ENCODE results near the gene DGKD.

DNA sequence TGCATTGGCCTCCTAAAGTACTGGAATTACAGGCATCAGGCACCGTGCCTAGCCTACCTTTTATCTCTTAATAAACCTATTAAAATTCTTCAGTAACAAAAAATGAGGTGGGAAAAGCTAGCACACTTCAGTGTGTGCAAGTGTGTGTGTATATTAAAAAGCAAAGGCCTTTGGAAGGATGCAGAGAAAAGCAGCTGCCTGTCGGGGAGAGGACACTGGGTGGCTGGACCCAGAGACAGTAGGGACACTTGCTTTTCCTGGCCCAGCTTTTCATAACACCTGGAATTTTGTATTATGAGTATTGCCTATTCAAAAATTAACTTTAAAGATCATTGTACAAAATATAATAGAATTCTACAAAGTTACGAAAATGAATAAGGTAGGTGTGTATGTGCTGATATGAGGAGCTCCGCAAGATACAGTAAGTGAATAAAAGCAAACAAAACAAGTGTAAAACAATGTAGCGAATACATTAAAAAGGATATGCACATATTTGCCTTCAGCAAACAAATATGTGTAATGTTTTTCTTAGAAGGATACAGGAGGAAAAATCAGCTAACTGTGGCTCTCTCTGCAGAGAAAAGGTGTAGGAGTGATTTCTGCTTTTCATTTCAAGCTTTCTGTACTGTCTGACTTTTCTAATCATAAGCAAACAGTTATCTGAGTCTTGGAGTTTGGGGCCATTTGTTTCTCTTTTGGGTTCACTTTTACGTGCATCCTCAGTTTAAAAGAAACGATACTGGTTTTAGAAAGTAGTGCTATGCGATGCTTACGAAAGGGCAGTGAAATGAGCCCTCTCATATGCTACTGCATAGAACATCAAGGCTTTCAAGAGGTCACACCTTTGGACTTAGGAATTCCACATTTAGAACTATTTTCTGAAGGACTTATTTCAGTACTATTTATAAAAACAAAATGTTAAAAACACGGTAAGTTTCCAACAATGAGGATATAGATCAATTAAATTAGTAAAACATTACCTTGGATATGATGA lies 141.5 kb downstream of the DGKD start:
- TF ChIP-seq, protein P1, sequence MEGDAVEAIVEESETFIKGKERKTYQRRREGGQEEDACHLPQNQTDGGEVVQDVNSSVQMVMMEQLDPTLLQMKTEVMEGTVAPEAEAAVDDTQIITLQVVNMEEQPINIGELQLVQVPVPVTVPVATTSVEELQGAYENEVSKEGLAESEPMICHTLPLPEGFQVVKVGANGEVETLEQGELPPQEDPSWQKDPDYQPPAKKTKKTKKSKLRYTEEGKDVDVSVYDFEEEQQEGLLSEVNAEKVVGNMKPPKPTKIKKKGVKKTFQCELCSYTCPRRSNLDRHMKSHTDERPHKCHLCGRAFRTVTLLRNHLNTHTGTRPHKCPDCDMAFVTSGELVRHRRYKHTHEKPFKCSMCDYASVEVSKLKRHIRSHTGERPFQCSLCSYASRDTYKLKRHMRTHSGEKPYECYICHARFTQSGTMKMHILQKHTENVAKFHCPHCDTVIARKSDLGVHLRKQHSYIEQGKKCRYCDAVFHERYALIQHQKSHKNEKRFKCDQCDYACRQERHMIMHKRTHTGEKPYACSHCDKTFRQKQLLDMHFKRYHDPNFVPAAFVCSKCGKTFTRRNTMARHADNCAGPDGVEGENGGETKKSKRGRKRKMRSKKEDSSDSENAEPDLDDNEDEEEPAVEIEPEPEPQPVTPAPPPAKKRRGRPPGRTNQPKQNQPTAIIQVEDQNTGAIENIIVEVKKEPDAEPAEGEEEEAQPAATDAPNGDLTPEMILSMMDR (IDR thresholded peaks at IDR 0.05): no peak
- TF ChIP-seq EP300 (IDR thresholded peaks at IDR 0.05) (no peak), POLR2A (IDR thresholded peaks at IDR 0.05) (no peak), POLR2AphosphoS5 (IDR thresholded peaks at IDR 0.05) (no peak)

Data from gastroesophageal sphincter (tissue), 3 donors.